ENCODE results near the gene NRIP2.

GRCh38 chr12:2853626-2854025, 18.8 kb upstream of the NRIP2 start:
- TF ChIP-seq, protein P1, sequence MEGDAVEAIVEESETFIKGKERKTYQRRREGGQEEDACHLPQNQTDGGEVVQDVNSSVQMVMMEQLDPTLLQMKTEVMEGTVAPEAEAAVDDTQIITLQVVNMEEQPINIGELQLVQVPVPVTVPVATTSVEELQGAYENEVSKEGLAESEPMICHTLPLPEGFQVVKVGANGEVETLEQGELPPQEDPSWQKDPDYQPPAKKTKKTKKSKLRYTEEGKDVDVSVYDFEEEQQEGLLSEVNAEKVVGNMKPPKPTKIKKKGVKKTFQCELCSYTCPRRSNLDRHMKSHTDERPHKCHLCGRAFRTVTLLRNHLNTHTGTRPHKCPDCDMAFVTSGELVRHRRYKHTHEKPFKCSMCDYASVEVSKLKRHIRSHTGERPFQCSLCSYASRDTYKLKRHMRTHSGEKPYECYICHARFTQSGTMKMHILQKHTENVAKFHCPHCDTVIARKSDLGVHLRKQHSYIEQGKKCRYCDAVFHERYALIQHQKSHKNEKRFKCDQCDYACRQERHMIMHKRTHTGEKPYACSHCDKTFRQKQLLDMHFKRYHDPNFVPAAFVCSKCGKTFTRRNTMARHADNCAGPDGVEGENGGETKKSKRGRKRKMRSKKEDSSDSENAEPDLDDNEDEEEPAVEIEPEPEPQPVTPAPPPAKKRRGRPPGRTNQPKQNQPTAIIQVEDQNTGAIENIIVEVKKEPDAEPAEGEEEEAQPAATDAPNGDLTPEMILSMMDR (IDR thresholded peaks at IDR 0.05), result peak; percentile 71 to 91 (median 76)
- TF ChIP-seq POLR2A (IDR thresholded peaks at IDR 0.05; ENCODE audit: low read depth) (no peak), POLR2AphosphoS5 (IDR thresholded peaks at IDR 0.05) (no peak), EP300 (IDR thresholded peaks at IDR 0.05) (no peak)
